Astrocyte of the spinal cord (primary cell): Measurements from ENCODE around the gene HTATSF1.

Experiments used
- DNase-seq: peaks from one replicate; pipeline ENCODE4 v3.0.0; 2011; ENCODE audit warnings: low read depth, low spot score
- H3K4me3 ChIP-seq: 2 replicates; pipeline ENCODE4 v1.5.1; 2011; ENCODE audit warnings: low read depth, mild to moderate bottlenecking, low read length, moderate library complexity
- CTCF ChIP-seq: IDR thresholded peaks from 2 replicates; pipeline ENCODE4 v1.5.1; 2012; ENCODE audit warnings: low read depth, mild to moderate bottlenecking, low read length, inconsistent platforms
- in situ Hi-C: cut with HindIII; loops from 2 replicates; pipeline ENCODE4 v1.10.0; 2017; ENCODE audit warnings: low sequenced_read_pairs

HTATSF1 gene

GRCh38 chrX:136525738-136526606 lies 28.6 kb downstream of the HTATSF1 start:
- peak; percentile 84 for DNase-seq
- TF ChIP-seq CTCF, result no peak
- in situ Hi-C loops, result no loop called here
- H3K4me3 ChIP-seq, result no peak overlapping the region

- DNase-seq, result no peak
- H3K4me3 ChIP-seq, result no peak overlapping the region
- no peak for TF ChIP-seq CTCF
- in situ Hi-C loops, result no loop called here
Observed at GRCh38 chrX:136528645-136529315, 31.4 kb downstream of the HTATSF1 start.

- DNase-seq, result no peak
- no peak overlapping the region for H3K4me3 ChIP-seq
- in situ Hi-C loops, result no loop called here
- TF ChIP-seq CTCF, result no peak
Observed at GRCh38 chrX:136529795-136530194, 32.4 kb downstream of the HTATSF1 start.

GRCh38 chrX:136531951-136532350 lies 34.6 kb downstream of the HTATSF1 start, which contains the start of gene VGLL1:
TSS of gene VGLL1 (plus strand) at chrX:136532215. CDS start at chrX:136536021, 3,806 bp downstream.
- H3K4me3 ChIP-seq, result no peak within 1 kb of the TSS
- in situ Hi-C loops, result no loop called here
- no peak for DNase-seq
- no peak for TF ChIP-seq CTCF

- TF ChIP-seq CTCF, result no peak
- no peak overlapping the region for H3K4me3 ChIP-seq
- in situ Hi-C loops, result no loop called here
- no peak for DNase-seq
Observed at GRCh38 chrX:136534131-136534530, 36.7 kb downstream of the HTATSF1 start.

GRCh38 chrX:136538811-136539210 lies 41.4 kb downstream of the HTATSF1 start:
- TF ChIP-seq CTCF, result no peak
- in situ Hi-C loops, result no loop called here
- no peak overlapping the region for H3K4me3 ChIP-seq
- no peak for DNase-seq
